Measurements from ENCODE around the gene AOPEP.

DNA sequence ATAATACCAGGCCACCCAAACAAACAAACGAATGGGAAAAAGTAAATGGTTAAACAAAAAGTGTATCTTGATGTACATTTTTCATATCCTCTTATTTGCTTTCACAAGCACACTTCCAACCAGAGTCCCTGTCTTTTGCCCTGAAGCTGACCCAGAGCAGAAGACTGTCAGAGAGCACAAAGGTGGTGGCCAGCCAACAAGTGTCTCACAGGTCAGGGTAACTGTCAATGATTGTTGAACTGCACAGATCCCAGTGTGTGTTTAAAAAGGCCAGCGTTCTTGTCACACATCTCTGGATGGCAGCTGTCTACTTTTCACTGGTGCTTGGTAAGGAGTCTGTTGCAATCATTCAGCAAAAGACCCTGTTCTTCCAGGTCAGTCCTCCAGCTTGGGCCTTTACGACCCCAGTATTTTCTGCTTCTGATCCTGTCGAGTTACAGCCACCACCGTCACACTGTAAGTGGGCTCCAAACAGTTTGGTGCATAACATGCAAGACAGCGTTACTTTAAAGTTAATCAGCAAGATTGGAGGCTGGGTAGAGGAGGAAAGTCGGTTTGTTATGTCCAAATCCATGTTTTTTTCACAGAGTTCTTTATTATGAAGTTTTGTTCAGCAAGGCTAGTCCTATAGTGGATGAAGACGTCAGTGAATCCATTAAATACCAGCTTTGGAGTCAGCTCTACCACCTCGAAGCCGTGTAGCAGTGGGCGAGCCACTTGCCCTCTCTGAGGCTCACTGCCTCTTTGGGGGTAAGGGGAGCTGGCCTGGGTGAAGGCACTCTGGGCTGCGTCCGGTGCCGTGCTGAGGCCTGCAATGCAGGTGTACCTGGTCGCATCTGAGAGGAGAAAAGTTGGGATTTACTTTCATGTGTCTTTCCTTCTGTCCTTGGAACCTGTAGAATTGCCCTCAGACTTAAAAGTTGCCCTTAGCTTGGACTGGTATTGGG, 265.7 kb downstream of the AOPEP start:
- TF ChIP-seq POLR2A (IDR thresholded peaks at IDR 0.05; ENCODE audit: low read depth, low read length) = no peak
- no peak for TF ChIP-seq TAF1 (IDR thresholded peaks at IDR 0.05; ENCODE audit: low read depth, low read length)
- TF ChIP-seq POLR2AphosphoS5 (IDR thresholded peaks at IDR 0.05; ENCODE audit: low read depth, low read length) = no peak

Data from GM12891 (cell line).